Measurements from ENCODE around the gene DUS1L. TPM values are rescaled to one million over a fixed set of nuclear protein-coding genes. Genes with fewer than 3 reads are reported as not detected.

Gene DUS1L
- total and polyA plus RNA-seq, 4 donors = 40.0 to 179 (median 100.0) TPM

GRCh38 chr17:82010575-82011525 is 54.8 kb downstream of the DUS1L start:
- peaks cover 0 to 37% (median 3%) of the 10 kb centered on the region in 5 donors for H3K4me1 ChIP-seq (ENCODE audit: control insufficient read depth in 5 of 5, insufficient read depth in 5 of 5, low read length in 5 of 5)
- no peak overlapping the region for H3K4me3 ChIP-seq
- peaks cover 0 to 23% (median 0%) of the 10 kb centered on the region in 4 donors for H3K36me3 ChIP-seq (ENCODE audit: control insufficient read depth in 4 of 4, insufficient read depth in 4 of 4, low read length in 4 of 4)
- DNase-seq (no peak), ATAC-seq (ENCODE audit: insufficient read depth, low FRiP score) (no peak)
- 92 to 93% methylated on average over 37 to 39 of the region's 39 CpGs for WGBS, 2 donors
- TF ChIP-seq CTCF (IDR thresholded peaks at IDR 0.05; ENCODE audit: control extremely low read depth, extremely low read depth) = no peak
- no peaks in the 10 kb centered on the region for H3K27me3 ChIP-seq (ENCODE audit: control insufficient read depth in 3 of 3, insufficient read depth in 3 of 3, low read length in 2 of 3)
- H3K9ac ChIP-seq (ENCODE audit: insufficient read depth in 1 of 2, low read length in 2 of 2) = no peak overlapping the region
- no peak overlapping the region for H3K27ac ChIP-seq (ENCODE audit: low read depth in 1 of 2, low read length in 1 of 2)
- no peaks in the 10 kb centered on the region for H3K9me3 ChIP-seq (ENCODE audit: control insufficient read depth in 4 of 4, insufficient read depth in 3 of 4, low read length in 3 of 4)

- no peaks in the 10 kb centered on the region for H3K27me3 ChIP-seq (ENCODE audit: control insufficient read depth in 3 of 3, insufficient read depth in 3 of 3, low read length in 2 of 3)
- ATAC-seq (ENCODE audit: insufficient read depth, low FRiP score) (no peak), DNase-seq (no peak)
- H3K9ac ChIP-seq (ENCODE audit: insufficient read depth in 1 of 2, low read length in 2 of 2) = no peak overlapping the region
- 69 to 83% methylated on average over 15 of the region's 15 CpGs for WGBS, 2 donors
- no peak overlapping the region for H3K27ac ChIP-seq (ENCODE audit: low read depth in 1 of 2, low read length in 1 of 2)
- TF ChIP-seq CTCF (IDR thresholded peaks at IDR 0.05; ENCODE audit: control extremely low read depth, extremely low read depth) = no peak
- H3K36me3 ChIP-seq (ENCODE audit: control insufficient read depth in 4 of 4, insufficient read depth in 4 of 4, low read length in 4 of 4) = peaks cover 0 to 23% (median 0%) of the 10 kb centered on the region in 4 donors
- no peaks in the 10 kb centered on the region for H3K9me3 ChIP-seq (ENCODE audit: control insufficient read depth in 4 of 4, insufficient read depth in 3 of 4, low read length in 3 of 4)
- no peak overlapping the region for H3K4me3 ChIP-seq
- H3K4me1 ChIP-seq (ENCODE audit: control insufficient read depth in 5 of 5, insufficient read depth in 5 of 5, low read length in 5 of 5) = peaks cover 0 to 35% (median 3%) of the 10 kb centered on the region in 5 donors
Measured at GRCh38 chr17:82009413-82009812, 56.2 kb downstream of the DUS1L start.

GRCh38 chr17:82008941-82009405 is 56.6 kb downstream of the DUS1L start:
- no peak overlapping the region for H3K9ac ChIP-seq (ENCODE audit: insufficient read depth in 1 of 2, low read length in 2 of 2)
- WGBS, 2 donors = 85 to 91% methylated on average over 23 to 28 of the region's 28 CpGs
- ATAC-seq (ENCODE audit: insufficient read depth, low FRiP score) = no peak
- H3K27ac ChIP-seq (ENCODE audit: low read depth in 1 of 2, low read length in 1 of 2) = no peak overlapping the region
- no peak for DNase-seq
- H3K27me3 ChIP-seq (ENCODE audit: control insufficient read depth in 3 of 3, insufficient read depth in 3 of 3, low read length in 2 of 3) = no peaks in the 10 kb centered on the region
- H3K9me3 ChIP-seq (ENCODE audit: control insufficient read depth in 4 of 4, insufficient read depth in 3 of 4, low read length in 3 of 4) = no peaks in the 10 kb centered on the region
- no peak for TF ChIP-seq CTCF (IDR thresholded peaks at IDR 0.05; ENCODE audit: control extremely low read depth, extremely low read depth)
- no peak overlapping the region for H3K4me3 ChIP-seq
- peaks cover 0 to 23% (median 0%) of the 10 kb centered on the region in 4 donors for H3K36me3 ChIP-seq (ENCODE audit: control insufficient read depth in 4 of 4, insufficient read depth in 4 of 4, low read length in 4 of 4)
- H3K4me1 ChIP-seq (ENCODE audit: control insufficient read depth in 5 of 5, insufficient read depth in 5 of 5, low read length in 5 of 5) = peaks cover 0 to 35% (median 3%) of the 10 kb centered on the region in 5 donors

Data from lung (tissue), 12 donors.